ENCODE data around the gene BTAF1. TPM values are rescaled to one million over a fixed set of nuclear protein-coding genes. Genes with fewer than 3 reads are reported as not detected.

BTAF1 gene
- total RNA-seq, 1 experiment from 2014 or later = 42.5 TPM

DNA sequence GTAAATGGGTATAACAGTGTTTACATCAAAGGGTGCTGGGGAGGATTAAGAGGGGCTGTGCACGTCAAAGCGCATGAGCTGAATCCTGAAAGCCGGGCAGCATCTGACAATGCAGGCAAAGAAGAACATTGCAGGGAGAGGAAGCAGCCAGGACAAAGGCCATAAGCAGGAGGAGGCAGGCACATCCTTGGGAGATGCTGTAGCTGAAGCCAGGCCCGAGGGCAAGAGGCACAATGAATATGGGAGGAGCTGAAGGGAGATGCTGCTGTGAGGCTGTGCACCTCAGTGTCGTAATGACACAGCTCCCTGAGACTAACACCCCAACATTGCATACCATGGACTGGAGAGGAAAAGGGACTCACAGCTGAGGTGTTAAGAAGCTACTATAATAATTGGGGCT lies 129.2 kb downstream of the BTAF1 start:
- CTCF ChIA-PET = no interaction called here
- Histone ChIP-seq H2AFZ (ENCODE audit: low read depth, low read length, poor library complexity, severe bottlenecking) (no peak overlapping the region), H4K20me1 (ENCODE audit: insufficient read depth) (no peaks in the 10 kb centered on the region), H3K4me1 (ENCODE audit: control insufficient read depth in 1 of 2, insufficient read depth in 2 of 2, low read length in 2 of 2) (no peaks in the 10 kb centered on the region), H3K36me3 (ENCODE audit: control insufficient read depth in 1 of 2, insufficient read depth in 2 of 2, low read length in 2 of 2) (no peaks in the 10 kb centered on the region), H3K79me2 (ENCODE audit: insufficient read depth, low read length) (no peaks in the 10 kb centered on the region), H3K9me3 (ENCODE audit: control insufficient read depth in 1 of 2, insufficient read depth in 1 of 2, low read depth in 1 of 2, low read length in 2 of 2) (no peaks in the 10 kb centered on the region), H3K9me2 (ENCODE audit: insufficient read depth) (no peaks in the 10 kb centered on the region), H3K4me3 (replicated peaks in 1 of 2; ENCODE audit: low read depth in 1 of 2, low read length in 2 of 2) (no peak overlapping the region), H3K27me3 (ENCODE audit: insufficient read depth, low read length) (no peaks in the 10 kb centered on the region), H3K27ac (ENCODE audit: low read depth, low read length) (no peak overlapping the region), H3K9ac (ENCODE audit: low read length) (no peak overlapping the region), H3K4me2 (ENCODE audit: low read length) (no peak overlapping the region)
- TF ChIP-seq ATF3 (IDR thresholded peaks at IDR 0.05) = no peak
- no peak for TF ChIP-seq CEBPB (IDR thresholded peaks at IDR 0.05; ENCODE audit: low read depth)
- no peak for TF ChIP-seq ELF1 (IDR thresholded peaks at IDR 0.05; ENCODE audit: borderline replicate concordance, low read depth)
- TF ChIP-seq SRF (IDR thresholded peaks at IDR 0.05; ENCODE audit: low read depth) = no peak
- BruUV-seq (replicated peaks) = no TSS peak
- ATAC-seq (no peak), DNase-seq (ENCODE audit: low read depth, low spot score) (no peak)
- POLR2A ChIA-PET = no interaction called here
- RAD21 ChIA-PET (ENCODE audit: low non-redundant PET in 1 of 2, low total read pairs in 2 of 2, uncharacterized antibody in 2 of 2, unreplicated experiment in 2 of 2) = interaction anchor here in 1 of 2 experiments (0.5 kb wide), 1 partner anchor 50 kb away, joined by 4 read pairs; no protein-coding TSS in a partner anchor
- intact Hi-C loops (cut with micrococcal nuclease) = no loop called here

- ChIA-PET RAD21 (ENCODE audit: low non-redundant PET in 1 of 2, low total read pairs in 2 of 2, uncharacterized antibody in 2 of 2, unreplicated experiment in 2 of 2) (no interaction called here), CTCF (no interaction called here), POLR2A (no interaction called here)
- intact Hi-C loops (cut with micrococcal nuclease) = no loop called here
- no peaks in the 10 kb centered on the region for H3K27me3 ChIP-seq (ENCODE audit: insufficient read depth, low read length)
- H3K27ac ChIP-seq (ENCODE audit: low read depth, low read length) = no peak overlapping the region
- H4K20me1 ChIP-seq (ENCODE audit: insufficient read depth) = no peaks in the 10 kb centered on the region
- H3K9ac ChIP-seq (ENCODE audit: low read length) = no peak overlapping the region
- no peak overlapping the region for H2AFZ ChIP-seq (ENCODE audit: low read depth, low read length, poor library complexity, severe bottlenecking)
- no peaks in the 10 kb centered on the region for H3K9me3 ChIP-seq (ENCODE audit: control insufficient read depth in 1 of 2, insufficient read depth in 1 of 2, low read depth in 1 of 2, low read length in 2 of 2)
- H3K36me3 ChIP-seq (ENCODE audit: control insufficient read depth in 1 of 2, insufficient read depth in 2 of 2, low read length in 2 of 2) = no peaks in the 10 kb centered on the region
- no TSS peak for BruUV-seq (replicated peaks)
- no peak for TF ChIP-seq ATF3 (IDR thresholded peaks at IDR 0.05)
- H3K79me2 ChIP-seq (ENCODE audit: insufficient read depth, low read length) = no peaks in the 10 kb centered on the region
- ATAC-seq = no peak
- H3K9me2 ChIP-seq (ENCODE audit: insufficient read depth) = no peaks in the 10 kb centered on the region
- H3K4me2 ChIP-seq (ENCODE audit: low read length) = no peak overlapping the region
- H3K4me3 ChIP-seq (replicated peaks in 1 of 2; ENCODE audit: low read depth in 1 of 2, low read length in 2 of 2) = no peak overlapping the region
- no peaks in the 10 kb centered on the region for H3K4me1 ChIP-seq (ENCODE audit: control insufficient read depth in 1 of 2, insufficient read depth in 2 of 2, low read length in 2 of 2)
- no peak for DNase-seq (ENCODE audit: low read depth, low spot score)
Observed at GRCh38 chr10:92054807-92055206, 131.2 kb downstream of the BTAF1 start.
